Neutrophil (primary cell): ENCODE results near the gene CELF4.

Experiments used
- H3K27ac ChIP-seq: fragments of 200-600 bp; sonication (generic); 2 replicates; pipeline ENCODE4 v1.5.1; 2016; ENCODE audit warnings: mild to moderate bottlenecking, moderate library complexity
- H3K27me3 ChIP-seq: fragments of 200-600 bp; sonication (generic); 2 replicates; pipeline ENCODE4 v1.6.0; 2016; ENCODE audit warnings: mild to moderate bottlenecking
- H3K36me3 ChIP-seq: fragments of 200-600 bp; sonication (generic); 2 replicates; pipeline ENCODE4 v1.5.1; 2017
- H3K4me1 ChIP-seq, 2 experiments: fragments of 200-600 bp in 1 of 2; sonication (generic) in 1 of 2; 1 replicate in 1 of 2; 2 replicates in 1 of 2; pipeline versions ENCODE4 v1.5.1 to v1.6.1; 2013 to 2016; ENCODE audit warnings: low read depth in 1 of 2, low read length in 1 of 2, mild to moderate bottlenecking in 1 of 2, moderate library complexity in 1 of 2; ENCODE audit not compliant: control insufficient read depth in 1 of 2, insufficient read depth in 1 of 2
- H3K4me3 ChIP-seq, 2 experiments: fragments of 200-600 bp in 1 of 2; sonication (generic) in 1 of 2; 1 replicate in 1 of 2; 2 replicates in 1 of 2; pipeline ENCODE4 v1.5.1; 2013 to 2016; ENCODE audit warnings: low read depth in 1 of 2, low read length in 1 of 2, mild to moderate bottlenecking in 1 of 2, moderate library complexity in 1 of 2
- H3K9me3 ChIP-seq: fragments of 200-600 bp; sonication (generic); 2 replicates; pipeline ENCODE4 v1.5.1; 2016
- CTCF ChIP-seq: fragments of 200-600 bp; sonication (generic); IDR thresholded peaks from 2 replicates; pipeline ENCODE4 v1.5.1; 2016; ENCODE audit warnings: antibody characterized with exemption

Gene CELF4

GRCh38 chr18:37400802-37401201 lies 164.8 kb downstream of the CELF4 start:
- no peaks in the 10 kb centered on the region for H3K9me3 ChIP-seq
- TF ChIP-seq CTCF, result no peak
- no peaks in the 10 kb centered on the region for H3K4me1 ChIP-seq
- H3K4me3 ChIP-seq, result no peak overlapping the region
- no peak overlapping the region for H3K27ac ChIP-seq
- no peaks in the 10 kb centered on the region for H3K36me3 ChIP-seq
- H3K27me3 ChIP-seq, result peaks cover 6% of the 10 kb centered on the region

- H3K4me1 ChIP-seq, result no peaks in the 10 kb centered on the region
- TF ChIP-seq CTCF, result no peak
- H3K27me3 ChIP-seq, result peaks cover 30% of the 10 kb centered on the region
- no peaks in the 10 kb centered on the region for H3K9me3 ChIP-seq
- no peak overlapping the region for H3K27ac ChIP-seq
- H3K36me3 ChIP-seq, result no peaks in the 10 kb centered on the region
- H3K4me3 ChIP-seq, result no peak overlapping the region
Observed at GRCh38 chr18:37398248-37398920, 167.2 kb downstream of the CELF4 start.

GRCh38 chr18:37397814-37398213 lies 167.8 kb downstream of the CELF4 start:
- H3K36me3 ChIP-seq, result no peaks in the 10 kb centered on the region
- peaks cover 36% of the 10 kb centered on the region for H3K27me3 ChIP-seq
- no peaks in the 10 kb centered on the region for H3K4me1 ChIP-seq
- no peak overlapping the region for H3K27ac ChIP-seq
- no peak for TF ChIP-seq CTCF
- no peaks in the 10 kb centered on the region for H3K9me3 ChIP-seq
- no peak overlapping the region for H3K4me3 ChIP-seq

- TF ChIP-seq CTCF, result no peak
- no peaks in the 10 kb centered on the region for H3K9me3 ChIP-seq
- no peaks in the 10 kb centered on the region for H3K36me3 ChIP-seq
- no peak overlapping the region for H3K4me3 ChIP-seq
- no peaks in the 10 kb centered on the region for H3K4me1 ChIP-seq
- peaks cover 42% of the 10 kb centered on the region for H3K27me3 ChIP-seq
- no peak overlapping the region for H3K27ac ChIP-seq
Observed at GRCh38 chr18:37396971-37397720, 168.5 kb downstream of the CELF4 start.

- TF ChIP-seq CTCF, result no peak
- Histone ChIP-seq H3K27me3 (peaks cover 50% of the 10 kb centered on the region), H3K9me3 (no peaks in the 10 kb centered on the region), H3K4me1 (no peaks in the 10 kb centered on the region), H3K36me3 (no peaks in the 10 kb centered on the region), H3K4me3 (no peak overlapping the region), H3K27ac (no peak overlapping the region)
Observed at GRCh38 chr18:37395631-37396030, 170.0 kb downstream of the CELF4 start.
